GM12875 (cell line): Measurements from ENCODE around the gene PPFIA4.

Experiments used
- H3K4me3 ChIP-seq: one replicate; pipeline ENCODE4 v1.5.1; 2011; ENCODE audit warnings: low read depth, low read length, control low read depth
- CTCF ChIP-seq: IDR thresholded peaks from 2 replicates; pipeline ENCODE4 v1.5.1; 2011; ENCODE audit warnings: low read depth, mild to moderate bottlenecking, control low read depth, inconsistent platforms, low read length, moderate library complexity, borderline replicate concordance; ENCODE audit not compliant: insufficient read depth

PPFIA4 gene

DNA sequence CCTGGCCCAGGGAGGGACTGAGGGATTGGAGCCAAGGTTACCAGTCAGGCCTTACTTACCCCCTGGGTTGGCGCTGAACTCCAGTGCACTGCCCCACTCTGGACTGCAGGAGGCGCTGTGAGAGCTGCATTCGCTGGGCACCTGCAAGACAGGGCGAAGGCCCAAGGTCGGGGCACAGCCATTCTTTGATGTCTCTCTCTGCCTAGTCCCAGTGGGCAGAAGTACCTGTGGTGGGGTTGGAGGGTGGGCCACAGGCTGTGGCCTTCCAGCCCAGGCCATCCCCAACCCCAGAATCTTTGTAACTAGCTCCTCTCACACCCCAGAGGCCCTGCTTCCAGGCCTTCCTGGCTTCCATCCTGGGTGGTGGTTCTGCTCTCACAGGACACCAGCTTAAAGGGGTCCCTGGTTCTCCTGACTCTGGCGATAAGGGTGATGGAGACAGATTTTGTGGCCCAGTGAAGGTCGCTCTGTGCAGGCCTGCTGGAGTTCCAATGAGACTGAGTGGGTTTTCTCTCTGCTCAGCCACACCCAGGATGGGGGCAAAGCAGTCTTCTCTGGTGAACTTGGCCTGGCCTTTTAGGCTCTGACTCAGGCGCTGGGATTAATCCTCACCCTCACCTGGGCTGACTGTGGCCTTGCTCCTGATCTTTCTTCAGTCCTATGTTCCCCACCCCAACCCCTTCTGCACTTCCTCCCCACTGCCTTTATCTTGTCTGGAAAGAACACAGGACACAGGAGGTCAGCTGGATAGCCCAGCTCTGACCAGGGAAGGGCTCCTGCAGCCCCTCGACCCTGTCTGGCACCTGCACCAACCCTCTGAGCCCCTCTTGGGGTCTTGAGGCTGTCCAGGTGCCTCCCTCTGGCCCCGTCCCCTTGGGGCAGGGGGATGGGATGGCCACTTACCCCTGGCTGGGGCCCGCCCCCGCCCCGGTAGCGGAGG lies 58.6 kb downstream of the PPFIA4 start:
- H3K4me3 ChIP-seq: no peak overlapping the region
- TF ChIP-seq CTCF: peak; percentile 85

DNA sequence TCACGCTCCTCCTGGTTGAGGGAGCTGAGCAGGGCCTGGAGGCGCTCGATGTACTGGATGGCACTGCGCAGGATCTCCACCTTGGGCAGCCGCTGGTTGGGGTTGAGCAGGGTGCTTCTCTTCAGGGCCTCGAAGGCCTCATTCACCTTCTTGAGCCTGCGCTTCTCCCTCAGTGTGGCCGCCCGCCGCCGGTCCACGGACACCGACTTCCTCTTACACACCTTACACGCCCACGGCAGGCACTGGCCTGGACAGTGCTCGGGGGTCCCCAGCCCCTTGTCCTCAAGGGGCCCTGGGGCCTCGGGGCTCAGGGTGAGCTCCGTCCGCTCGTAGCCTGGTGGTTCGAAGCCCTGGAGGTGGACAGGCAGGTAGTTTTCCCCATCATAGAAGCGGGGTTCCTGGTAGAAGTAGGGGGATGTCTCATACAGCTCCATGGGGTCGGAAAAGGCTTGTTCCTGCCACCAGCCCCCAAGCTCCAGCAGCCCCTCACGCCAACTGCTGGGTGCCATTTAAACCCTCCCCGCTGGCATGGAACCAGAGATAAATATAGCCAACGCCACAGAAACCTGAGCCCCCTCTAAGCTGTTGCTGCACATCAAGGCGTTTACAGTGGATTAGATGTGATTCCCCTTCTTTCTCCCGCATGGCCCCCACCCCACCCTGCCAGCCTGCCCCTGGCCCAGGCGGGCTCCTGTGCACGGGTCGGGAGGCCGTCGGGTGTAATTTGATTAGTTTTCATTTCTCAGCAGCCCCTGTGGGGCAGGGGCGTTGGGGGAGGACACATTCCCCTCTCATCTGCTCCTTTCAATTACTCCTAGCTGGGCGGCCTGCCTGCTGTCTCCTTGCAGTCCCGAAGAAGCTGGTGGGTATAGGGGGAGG lies 59.5 kb downstream of the PPFIA4 start, which contains the start of gene MYOG:
MYOG (minus strand) TSS at position 485 of the 879 bp plus-strand sequence; CDS start at position 434, 51 bp downstream.
- TF ChIP-seq CTCF: no peak
- H3K4me3 ChIP-seq: no peak within 1 kb of the TSS

- TF ChIP-seq CTCF: no peak
These were observed 60.9 kb downstream of the PPFIA4 start for GRCh38 chr1:203086992-203087763.

GRCh38 chr1:203088441-203088840 lies 62.1 kb downstream of the PPFIA4 start:
- no peak overlapping the region for H3K4me3 ChIP-seq
- TF ChIP-seq CTCF: no peak

More at GRCh38 chr1:203086992-203087763, 60.9 kb downstream of the PPFIA4 start:
- H3K4me3 ChIP-seq: no peak overlapping the region

GRCh38 chr1:203089001-203089650 lies 62.8 kb downstream of the PPFIA4 start:
- no peak overlapping the region for H3K4me3 ChIP-seq
- no peak for TF ChIP-seq CTCF

DNA sequence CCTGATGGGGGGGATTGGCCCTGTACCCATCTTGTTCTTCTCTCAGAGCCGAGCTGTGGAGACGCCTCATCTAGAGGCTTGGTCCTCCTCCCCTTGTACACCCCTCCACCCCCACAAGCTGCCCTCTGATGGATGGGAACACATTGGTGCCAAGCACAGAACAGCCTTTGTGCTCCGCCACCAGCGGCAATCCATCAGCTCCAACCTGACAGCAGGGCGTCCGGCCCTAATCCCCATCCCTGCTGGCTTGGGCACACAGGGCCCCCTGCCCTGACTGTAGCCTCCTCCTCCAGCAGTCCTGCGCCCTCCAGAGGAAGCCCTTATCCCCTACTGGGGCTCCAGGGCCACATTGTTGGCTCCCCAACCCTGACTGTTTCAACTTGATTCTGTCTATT lies 63.4 kb downstream of the PPFIA4 start:
- H3K4me3 ChIP-seq: no peak overlapping the region
- no peak for TF ChIP-seq CTCF
